ENCODE measurements around the gene FOXP3.

DNA sequence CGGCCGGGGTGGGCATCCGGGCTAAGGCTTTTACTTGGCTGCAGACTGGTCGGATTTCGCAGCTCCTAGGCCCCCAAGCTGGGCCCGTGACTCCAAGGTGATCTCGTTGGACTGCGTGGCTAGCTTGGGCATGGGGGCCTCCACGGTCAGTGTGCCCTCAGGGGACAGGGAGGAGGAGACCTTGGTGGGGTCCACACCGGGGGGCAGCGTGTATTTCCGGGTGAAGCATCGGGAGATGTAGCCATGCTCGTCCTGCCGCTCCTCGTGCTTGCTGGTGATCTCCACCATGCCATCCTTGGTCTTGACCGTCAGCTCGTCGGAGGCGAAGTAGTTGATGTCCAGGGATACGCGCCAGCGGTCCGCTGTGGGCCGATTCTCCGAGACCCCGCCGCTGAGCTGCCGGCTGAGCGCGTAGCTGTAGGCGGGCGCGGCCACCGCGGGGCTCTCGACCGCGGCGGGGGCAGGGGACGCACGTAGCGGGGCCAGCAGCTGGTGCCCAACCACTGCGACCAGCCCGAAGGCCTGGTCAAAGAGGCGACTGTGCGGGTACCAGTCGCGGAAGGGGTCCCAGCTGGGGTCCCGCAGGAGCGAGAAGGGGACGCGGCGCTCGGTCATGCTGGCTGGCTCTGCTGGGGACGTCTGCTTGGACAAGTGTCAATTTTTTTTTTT is 30.5 kb downstream of the FOXP3 start:
- TF ChIP-seq EZH2phosphoT487 (IDR thresholded peaks at IDR 0.05; ENCODE audit: unreplicated experiment) (no peak), CTCF (conservative IDR thresholded peaks at IDR 0.05; ENCODE audit: low read depth in 2 of 2) (no peak), JUNB (IDR thresholded peaks at IDR 0.05; ENCODE audit: unreplicated experiment) (no peak), POLR2AphosphoS5 (IDR thresholded peaks at IDR 0.05; ENCODE audit: low read depth) (no peak), EZH2 (IDR thresholded peaks at IDR 0.05; ENCODE audit: low read depth, unreplicated experiment) (no peak), CREB1 (CRISPR knock-in tag; IDR thresholded peaks at IDR 0.05; ENCODE audit: low read depth) (no peak)
